H1 (cell line): ENCODE measurements around the gene SOX30. TPM values are rescaled to one million over a fixed set of nuclear protein-coding genes. Genes with fewer than 3 reads are reported as not detected.

Experiments used
- CTCF ChIA-PET: fragments of 300-600 bp; sonication (Branson Sonifier 250); formaldehyde crosslinking; loops from one replicate; lab custom pipeline; 2021; ENCODE audit not compliant: partially characterized antibody; lab: Charles Lee
- POLR2A ChIA-PET: fragments of 300-600 bp; sonication (Branson Sonifier 250); formaldehyde crosslinking; loops from one replicate; lab custom pipeline; 2021; ENCODE audit warnings: inconsistent platforms; ENCODE audit not compliant: partially characterized antibody; lab: Charles Lee
- DNase-seq, 2 experiments: peaks; one replicate each; pipeline versions ENCODE4 v3.0.0 to v3.0.0-alpha.2; 2010 to 2022; ENCODE audit warnings: low spot score in 2 of 2, low read depth in 1 of 2, mixed read lengths in 1 of 2
- FAIRE-seq: peaks from 2 replicates; lab custom pipeline; 2011; peaks lifted over from hg19 to GRCh38; lab: Jason Lieb, UNC
- H2AFZ ChIP-seq: 2 replicates; pipeline ENCODE4 v1.8.1; 2012; ENCODE audit warnings: low read length, inconsistent platforms
- H2AK5ac ChIP-seq: 2 replicates; pipeline ENCODE4 v1.6.1; 2013; ENCODE audit warnings: low read depth, low read length
- H2BK120ac ChIP-seq: replicated peaks from 2 replicates; pipeline ENCODE3; 2013; ENCODE audit warnings: low read depth, low read length, inconsistent platforms
- H2BK12ac ChIP-seq: 2 replicates; pipeline ENCODE4 v1.6.1; 2013; ENCODE audit warnings: low read depth, low read length
- H2BK15ac ChIP-seq: 2 replicates; pipeline ENCODE4 v1.6.1; 2013; ENCODE audit warnings: low read length
- H2BK20ac ChIP-seq: 2 replicates; pipeline ENCODE4 v1.6.1; 2013; ENCODE audit warnings: low read length
- H2BK5ac ChIP-seq: 2 replicates; pipeline ENCODE4 v1.6.1; 2013; ENCODE audit warnings: low read depth, low read length
- H3K14ac ChIP-seq: 2 replicates; pipeline ENCODE4 v1.6.1; 2013; ENCODE audit warnings: inconsistent platforms; ENCODE audit not compliant: insufficient read length
- H3K18ac ChIP-seq: 2 replicates; pipeline ENCODE4 v1.6.1; 2013; ENCODE audit warnings: low read length; ENCODE audit errors: extremely low read depth
- H3K23ac ChIP-seq: 2 replicates; pipeline ENCODE4 v1.6.1; 2013; ENCODE audit warnings: inconsistent platforms; ENCODE audit not compliant: insufficient read length
- H3K23me2 ChIP-seq: 2 replicates; pipeline ENCODE4 v1.6.1; 2013; ENCODE audit warnings: low read depth, low read length
- H3K27ac ChIP-seq: 2 replicates; pipeline ENCODE4 v1.6.1; 2011; ENCODE audit warnings: low read depth, low read length, inconsistent platforms
- H3K27me3 ChIP-seq, 4 experiments: replicated peaks in 1 of 4; 1 replicate in 1 of 4; 2 replicates in 3 of 4; pipeline versions ENCODE4 v1.6.1 to v1.8.1; 2011 to 2013; ENCODE audit warnings: low read length in 3 of 4, mild to moderate bottlenecking in 3 of 4, inconsistent platforms in 2 of 4, mixed read lengths in 2 of 4, moderate library complexity in 1 of 4; ENCODE audit not compliant: control insufficient read depth in 3 of 4, insufficient read depth in 3 of 4; ENCODE audit errors: extremely low read depth in 1 of 4
- H3K36me3 ChIP-seq, 4 experiments: 2 replicates each; pipeline versions ENCODE4 v1.6.1 to v1.8.1; 2011 to 2013; ENCODE audit warnings: mild to moderate bottlenecking in 4 of 4, low read length in 3 of 4, moderate library complexity in 2 of 4, control low read depth in 1 of 4, inconsistent platforms in 1 of 4; ENCODE audit not compliant: insufficient read depth in 4 of 4, control insufficient read depth in 2 of 4
- H3K4ac ChIP-seq: replicated peaks from 2 replicates; pipeline ENCODE3; 2013; ENCODE audit warnings: low read length, low read depth, mixed read lengths, inconsistent platforms; ENCODE audit not compliant: insufficient read length
- H3K4me1 ChIP-seq, 4 experiments: replicated peaks in 1 of 4; 1 replicate in 1 of 4; 2 replicates in 3 of 4; pipeline versions ENCODE4 v1.6.1 to v1.8.1; 2011 to 2013; ENCODE audit warnings: low read length in 3 of 4, inconsistent platforms in 2 of 4, mixed read lengths in 1 of 4; ENCODE audit not compliant: insufficient read depth in 4 of 4, control insufficient read depth in 3 of 4
- H3K4me2 ChIP-seq, 2 experiments: 2 replicates each; pipeline versions ENCODE4 v1.6.1 to v1.8.1; 2011 to 2013; ENCODE audit warnings: low read depth in 2 of 2, low read length in 2 of 2, control low read depth in 1 of 2, inconsistent platforms in 1 of 2, mild to moderate bottlenecking in 1 of 2; ENCODE audit not compliant: insufficient read depth in 1 of 2
- H3K4me3 ChIP-seq, 4 experiments: fragments of 200-600, 300-600 bp in 1 of 4; sonication (generic), shearing (Covaris generic), sonication (Bioruptor Twin) in 1 of 4; 2 replicates each; pipeline versions ENCODE4 v1.5.1 to v1.8.1; 2011 to 2016; ENCODE audit warnings: low read length in 4 of 4, low read depth in 3 of 4, control low read depth in 2 of 4, inconsistent platforms in 2 of 4, mild to moderate bottlenecking in 2 of 4, mixed read lengths in 1 of 4, moderate library complexity in 1 of 4; ENCODE audit not compliant: insufficient read depth in 2 of 4; ENCODE audit errors: extremely low read depth in 1 of 4
- H3K56ac ChIP-seq: replicated peaks from 2 replicates; pipeline ENCODE3; 2013; ENCODE audit warnings: low read depth, mild to moderate bottlenecking, mixed read lengths, low read length, inconsistent platforms; ENCODE audit not compliant: insufficient read length
- H3K79me1 ChIP-seq: 2 replicates; pipeline ENCODE4 v1.6.1; 2013; ENCODE audit warnings: low read depth, low read length, control low read depth
- H3K79me2 ChIP-seq, 2 experiments: 2 replicates each; pipeline versions ENCODE4 v1.6.1 to v1.8.1; 2012 to 2013; ENCODE audit warnings: low read length in 2 of 2, mild to moderate bottlenecking in 2 of 2, inconsistent platforms in 1 of 2; ENCODE audit not compliant: insufficient read depth in 2 of 2, control insufficient read depth in 1 of 2
- H3K9ac ChIP-seq, 4 experiments: replicated peaks in 1 of 4; 1 replicate in 1 of 4; 2 replicates in 3 of 4; pipeline versions ENCODE4 v1.6.1 to v1.8.1; 2011 to 2013; ENCODE audit warnings: low read depth in 3 of 4, low read length in 3 of 4, control low read depth in 2 of 4, mild to moderate bottlenecking in 2 of 4, moderate library complexity in 2 of 4, inconsistent platforms in 1 of 4; ENCODE audit errors: extremely low read depth in 1 of 4
- H3K9me3 ChIP-seq, 2 experiments: 2 replicates each; pipeline versions ENCODE4 v1.6.1 to v1.8.1; 2012 to 2013; ENCODE audit warnings: mild to moderate bottlenecking in 2 of 2, moderate library complexity in 2 of 2, control low read depth in 1 of 2, inconsistent platforms in 1 of 2, low read depth in 1 of 2, low read length in 1 of 2, mixed read lengths in 1 of 2; ENCODE audit not compliant: insufficient read depth in 2 of 2
- H4K20me1 ChIP-seq, 2 experiments: replicated peaks in 1 of 2; 2 replicates each; pipeline versions ENCODE3 to v1.8.1; 2011 to 2013; ENCODE audit warnings: inconsistent platforms in 2 of 2, low read length in 2 of 2, mild to moderate bottlenecking in 1 of 2; ENCODE audit not compliant: insufficient read depth in 2 of 2, control insufficient read depth in 1 of 2
- H4K5ac ChIP-seq: 2 replicates; pipeline ENCODE4 v1.6.1; 2013; ENCODE audit warnings: low read length, low read depth, mixed read lengths, inconsistent platforms; ENCODE audit not compliant: insufficient read length
- H4K8ac ChIP-seq: 2 replicates; pipeline ENCODE4 v1.8.0; 2013; ENCODE audit warnings: mild to moderate bottlenecking, moderate library complexity, low read length, inconsistent platforms; ENCODE audit not compliant: insufficient read depth; ENCODE audit errors: extremely low read depth
- H4K91ac ChIP-seq: replicated peaks from 2 replicates; pipeline ENCODE3; 2013; ENCODE audit warnings: low read length, mixed read lengths, inconsistent platforms; ENCODE audit not compliant: insufficient read length
- CBX8 ChIP-seq: fragments of 300-800, 300-1000 bp; sonication (generic); IDR thresholded peaks from 2 replicates; pipeline ENCODE4 v1.7.1; 2016; ENCODE audit warnings: low read depth, low read length, borderline replicate concordance
- CTBP2 ChIP-seq: IDR thresholded peaks from 2 replicates; pipeline ENCODE4 v1.7.0; 2011; ENCODE audit warnings: borderline replicate concordance, mild to moderate bottlenecking, moderate library complexity, mixed read lengths, low read length; ENCODE audit not compliant: insufficient read depth, insufficient read length
- HDAC2 ChIP-seq, 2 experiments: fragments of 300-600 bp in 1 of 2; sonication (generic) in 1 of 2; IDR thresholded peaks; 2 replicates each; pipeline ENCODE4 v1.6.1; 2011 to 2012; ENCODE audit warnings: low read depth in 2 of 2, low read length in 2 of 2, mild to moderate bottlenecking in 2 of 2, moderate library complexity in 2 of 2, borderline replicate concordance in 1 of 2, inconsistent platforms in 1 of 2
- SP1 ChIP-seq: IDR thresholded peaks from 2 replicates; pipeline ENCODE4 v1.6.1; 2011; ENCODE audit warnings: low read depth, low read length
- WGBS, 2 experiments: shearing (Covaris generic) in 1 of 2; methylation state at CpG; one replicate each; pipeline versions ENCODE4 v1.1.6 to v1.1.7; 2013 to 2015; ENCODE audit warnings: low lambda C conversion rate in 2 of 2, mixed read lengths in 2 of 2, inconsistent platforms in 1 of 2, low coverage in 1 of 2, missing lambda C conversion rate in 1 of 2; ENCODE audit not compliant: insufficient replicate concordance in 2 of 2, insufficient coverage in 1 of 2, insufficient read length in 1 of 2; ENCODE audit errors: extremely low coverage in 1 of 2, missing lambda C conversion rate in 1 of 2; 5-methylcytosine and 5-hydroxymethylcytosine counted together
- polyA plus RNA-seq, 7 experiments: library from polyadenylated mRNA; depleted of rRNA in 3 of 7; stranded (reverse) in 5 of 7; unstranded in 2 of 7; fragments of >200 nt in 5 of 7; fragments of 200-250 nt in 2 of 7; gene quantifications; 1 replicate in 5 of 7; 2 replicates in 1 of 7; 4 replicates in 1 of 7; pipeline versions ENCODE4 v1.2.1 to v1.2.3, GENCODE V29; 2011 to 2013; ENCODE audit warnings: missing spikeins in 2 of 7, mixed read lengths in 2 of 7
- total RNA-seq: library from RNA; stranded (reverse); fragmentation: NEBNext Ultra II Directional; extraction: Animal tissue kit (Norgen Biotek cat#: 25700); gene quantifications from 2 replicates; pipeline ENCODE4 v1.2.1, GENCODE V29; 2021

SOX30 gene
- total and polyA plus RNA-seq, 2 of the 8 experiments (the other 6 are each of a cell fraction or from before 2014, with no cell fraction given) = 0.35 TPM; not detected in 1

DNA sequence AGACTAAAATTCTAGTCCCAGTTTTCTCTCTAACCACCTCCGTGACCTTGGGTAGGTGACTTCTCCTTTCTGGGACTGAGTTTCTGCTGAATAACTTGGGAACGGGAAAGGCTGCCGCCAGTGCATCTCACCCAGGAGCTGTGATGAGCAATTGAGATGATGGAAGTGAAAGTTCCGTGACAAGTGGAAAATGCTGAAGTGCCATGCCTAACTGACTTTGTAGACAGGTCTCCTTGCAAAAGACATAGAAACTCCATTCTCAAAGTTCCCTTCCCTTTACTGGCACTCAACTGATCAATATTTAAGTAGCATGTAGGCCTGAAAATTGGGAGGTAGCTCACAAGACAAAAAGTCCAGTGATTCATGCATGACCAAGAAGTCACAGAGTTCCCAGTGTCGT is 70.3 kb downstream of the SOX30 start:
- no peaks in the 10 kb centered on the region; a peak in 1 of 7 replicates for H3K27me3 ChIP-seq
- H3K4me3 ChIP-seq = no peak overlapping the region
- H4K8ac ChIP-seq = no peak overlapping the region
- H3K56ac ChIP-seq = no peak overlapping the region
- H3K27ac ChIP-seq = no peak overlapping the region
- 91% methylated on average over 5 of the region's 5 CpGs; no CpG with 5 or more reads in 1 of the 2 experiments for WGBS, 2 experiments
- no peaks in the 10 kb centered on the region for H3K79me1 ChIP-seq
- no peaks in the 10 kb centered on the region for H3K9me3 ChIP-seq
- no peak overlapping the region for H2AFZ ChIP-seq
- H2BK120ac ChIP-seq = no peak overlapping the region
- H3K23me2 ChIP-seq = no peaks in the 10 kb centered on the region
- ChIA-PET POLR2A (no interaction called here), CTCF (interaction anchor here (0.9 kb wide), 1 partner anchor 110 kb away, joined by 3 read pairs; no protein-coding TSS in a partner anchor)
- H3K4me2 ChIP-seq = no peak overlapping the region
- H3K23ac ChIP-seq = no peak overlapping the region
- no peak overlapping the region for H3K9ac ChIP-seq
- no peak overlapping the region for H3K18ac ChIP-seq
- TF ChIP-seq SP1 (no peak), CBX8 (no peak), CTBP2 (no peak), HDAC2 (IDR thresholded peaks at IDR 0.05; ENCODE audit: borderline replicate concordance in 1 of 2, low read depth in 2 of 2, low read length in 2 of 2) (no peak)
- H2AK5ac ChIP-seq = no peak overlapping the region
- no peaks in the 10 kb centered on the region for H3K79me2 ChIP-seq
- no peak overlapping the region for H2BK15ac ChIP-seq
- no peak overlapping the region for H2BK20ac ChIP-seq
- no peak overlapping the region for H3K4ac ChIP-seq
- H2BK5ac ChIP-seq = no peak overlapping the region
- no peak for FAIRE-seq
- H3K14ac ChIP-seq = no peak overlapping the region
- no peaks in the 10 kb centered on the region for H3K4me1 ChIP-seq
- H4K20me1 ChIP-seq = no peaks in the 10 kb centered on the region
- H4K5ac ChIP-seq = no peak overlapping the region
- H3K36me3 ChIP-seq = no peaks in the 10 kb centered on the region
- H4K91ac ChIP-seq = no peak overlapping the region
- H2BK12ac ChIP-seq = no peak overlapping the region
- DNase-seq = no peak
